Measurements from ENCODE around the gene NCDN. TPM values are rescaled to one million over a fixed set of nuclear protein-coding genes. Genes with fewer than 3 reads are reported as not detected.

NCDN gene
- total and polyA plus RNA-seq, 2 of the 8 experiments (the other 6 are each of a cell fraction or from before 2014, with no cell fraction given) = 26.2 to 35.4 TPM

DNA sequence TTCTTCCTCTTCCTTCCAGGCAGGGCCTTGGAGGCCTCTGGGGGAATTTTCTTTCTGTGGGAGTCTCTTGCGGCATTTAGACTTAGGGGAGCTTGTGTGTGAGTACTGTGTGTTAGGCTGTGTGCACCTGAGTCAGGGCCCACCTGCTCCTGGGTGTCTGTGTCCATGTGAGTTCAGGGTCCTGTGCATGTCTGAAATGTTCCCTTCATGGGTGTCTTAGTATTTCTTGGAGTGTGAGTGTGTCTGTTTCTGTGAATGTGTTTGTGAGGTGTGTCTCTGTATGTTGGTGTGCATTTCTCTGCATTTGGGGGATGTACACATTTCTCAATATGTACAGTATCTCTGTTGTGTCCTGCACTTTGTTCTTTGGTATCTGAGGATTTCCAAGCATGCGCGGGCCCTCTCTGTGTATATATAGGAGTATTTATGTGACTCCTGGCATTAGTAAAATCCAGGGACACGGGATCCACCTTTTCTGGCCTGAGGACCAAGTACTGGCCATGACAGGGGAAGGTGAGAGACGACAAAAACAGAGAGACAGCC lies 17.9 kb downstream of the NCDN start:
- peak overlapping the region in 1 of 2 experiments; percentile 88; a peak in 2 of 4 replicates for H3K4me2 ChIP-seq (ENCODE audit: insufficient read depth in 1 of 2, low read depth in 2 of 2, low read length in 2 of 2)
- 0 out of 2 replicates have a peak overlapping the region, but pooled peaks have one; percentile 75 for H2AK5ac ChIP-seq (ENCODE audit: low read depth, low read length)
- no peak overlapping the region for H2BK5ac ChIP-seq (ENCODE audit: low read depth, low read length)
- no peak overlapping the region for H2AFZ ChIP-seq (ENCODE audit: low read length)
- peaks cover 69 to 87% (median 83%) of the 10 kb centered on the region in 4 experiments for H3K27me3 ChIP-seq (replicated peaks in 1 of 4; ENCODE audit: control insufficient read depth in 3 of 4, extremely low read depth in 1 of 4, insufficient read depth in 3 of 4, low read length in 3 of 4)
- H3K56ac ChIP-seq (replicated peaks; ENCODE audit: insufficient read length, low read depth, low read length) = no peak overlapping the region
- no peak overlapping the region for H3K18ac ChIP-seq (ENCODE audit: extremely low read depth, low read length)
- no peak overlapping the region for H3K27ac ChIP-seq (ENCODE audit: low read depth, low read length)
- no peak overlapping the region for H3K23ac ChIP-seq (ENCODE audit: insufficient read length)
- no peak overlapping the region for H3K9ac ChIP-seq (replicated peaks in 1 of 4; ENCODE audit: extremely low read depth in 1 of 4, low read depth in 3 of 4, low read length in 3 of 4)
- H2BK120ac ChIP-seq (replicated peaks; ENCODE audit: low read depth, low read length) = no peak overlapping the region
- no peak overlapping the region for H4K5ac ChIP-seq (ENCODE audit: insufficient read length, low read depth, low read length)
- ChIA-PET CTCF (ENCODE audit: partially characterized antibody) (interaction anchor here (0.5 to 8.5 kb wide), 5 partner anchors 9 to 145 kb away, joined by 3 to 81 read pairs (median 5); partner anchors contain the start of gene C1orf216), POLR2A (ENCODE audit: partially characterized antibody) (interaction anchor here (0.6 to 1.7 kb wide), 7 partner anchors 10 to 194 kb away, joined by 3 to 5 read pairs (median 3); partner anchors contain the start of genes C1orf216 and CLSPN)
- H3K36me3 ChIP-seq (ENCODE audit: control insufficient read depth in 2 of 4, insufficient read depth in 4 of 4, low read length in 3 of 4) = peaks cover 0 to 11% (median 0%) of the 10 kb centered on the region in 4 experiments; a peak in 1 of 8 replicates
- H2BK12ac ChIP-seq (ENCODE audit: low read depth, low read length) = peak overlapping the region; percentile 90; the same call in 1 of the 2 replicates
- 63% methylated on average over 5 of the region's 5 CpGs; no CpG with 5 or more reads in 1 of the 2 experiments for WGBS, 2 experiments (ENCODE audit: extremely low coverage in 1 of 2, insufficient coverage in 1 of 2, insufficient read length in 1 of 2, insufficient replicate concordance in 2 of 2, low coverage in 1 of 2, low lambda C conversion rate in 2 of 2, missing lambda C conversion rate in 1 of 2)
- 0 out of 8 replicates have a peak overlapping the region, but pooled peaks of 1 of the 4 experiments have one; percentile 67 for H3K4me3 ChIP-seq (ENCODE audit: extremely low read depth in 1 of 4, insufficient read depth in 2 of 4, low read depth in 3 of 4, low read length in 4 of 4)
- no peaks in the 10 kb centered on the region for H3K79me1 ChIP-seq (ENCODE audit: low read depth, low read length)
- peaks cover 0 to 20% of the 10 kb centered on the region in 2 experiments for H4K20me1 ChIP-seq (replicated peaks in 1 of 2; ENCODE audit: control insufficient read depth in 1 of 2, insufficient read depth in 2 of 2, low read length in 2 of 2)
- no peaks in the 10 kb centered on the region for H3K79me2 ChIP-seq (ENCODE audit: control insufficient read depth in 1 of 2, insufficient read depth in 2 of 2, low read length in 2 of 2)
- no peak overlapping the region for H3K4ac ChIP-seq (replicated peaks; ENCODE audit: insufficient read length, low read depth, low read length)
- FAIRE-seq = no peak
- no peak for TF ChIP-seq TAF1 (IDR thresholded peaks at IDR 0.05; ENCODE audit: low read depth, low read length)
- TF ChIP-seq EZH2 (IDR thresholded peaks at IDR 0.05; ENCODE audit: low read depth, low read length, severe bottlenecking) = no peak
- TF ChIP-seq TBP (IDR thresholded peaks at IDR 0.05; ENCODE audit: low read depth, low read length) = no peak
- no peak for TF ChIP-seq KDM4A (IDR thresholded peaks at IDR 0.05; ENCODE audit: low read depth, low read length, severe bottlenecking)
- peaks cover 25% of the 10 kb centered on the region for H3K23me2 ChIP-seq (ENCODE audit: low read depth, low read length)
- H3K14ac ChIP-seq (ENCODE audit: insufficient read length) = no peak overlapping the region
- no peak overlapping the region for H2BK15ac ChIP-seq (ENCODE audit: low read length)
- no peak overlapping the region; the same call in 1 of the 2 replicates for H2BK20ac ChIP-seq (ENCODE audit: low read length)
- H4K8ac ChIP-seq (ENCODE audit: extremely low read depth, insufficient read depth, low read length) = no peak overlapping the region
- H4K91ac ChIP-seq (replicated peaks; ENCODE audit: insufficient read length, low read length) = no peak overlapping the region
- DNase-seq (ENCODE audit: low read depth in 1 of 2, low spot score in 2 of 2) = no peak
- no peaks in the 10 kb centered on the region for H3K9me3 ChIP-seq (ENCODE audit: insufficient read depth in 2 of 2, low read depth in 1 of 2, low read length in 1 of 2)
- H3K4me1 ChIP-seq (replicated peaks in 1 of 4; ENCODE audit: control insufficient read depth in 3 of 4, insufficient read depth in 4 of 4, low read length in 3 of 4) = peaks cover 7 to 20% (median 15%) of the 10 kb centered on the region in 4 experiments

Data from H1 (cell line).